SU-DHL-6 (cell line): ENCODE data around the gene C2CD4C.

Experiments
- EZH2phosphoT487 ChIP-seq: fragments of 200-600 bp; sonication (generic), shearing (Covaris generic); conservative IDR thresholded peaks from 2 replicates; pipeline ENCODE4 v1.6.1; 2018; ENCODE audit warnings: mild to moderate bottlenecking, antibody characterized with exemption, low read length, moderate library complexity, mixed read lengths
- TF ChIP-seq, protein P1 (sequence below): fragments of 200-600 bp; sonication (generic); IDR thresholded peaks from one replicate; pipeline ENCODE4 v1.5.1; 2017; ENCODE audit warnings: antibody characterized with exemption, mild to moderate bottlenecking, low read length, moderate library complexity; ENCODE audit not compliant: insufficient read depth, poor library complexity, severe bottlenecking

GRCh38 chr19:395467-395866 is 13.5 kb downstream of the C2CD4C start:
- TF ChIP-seq, protein P1, sequence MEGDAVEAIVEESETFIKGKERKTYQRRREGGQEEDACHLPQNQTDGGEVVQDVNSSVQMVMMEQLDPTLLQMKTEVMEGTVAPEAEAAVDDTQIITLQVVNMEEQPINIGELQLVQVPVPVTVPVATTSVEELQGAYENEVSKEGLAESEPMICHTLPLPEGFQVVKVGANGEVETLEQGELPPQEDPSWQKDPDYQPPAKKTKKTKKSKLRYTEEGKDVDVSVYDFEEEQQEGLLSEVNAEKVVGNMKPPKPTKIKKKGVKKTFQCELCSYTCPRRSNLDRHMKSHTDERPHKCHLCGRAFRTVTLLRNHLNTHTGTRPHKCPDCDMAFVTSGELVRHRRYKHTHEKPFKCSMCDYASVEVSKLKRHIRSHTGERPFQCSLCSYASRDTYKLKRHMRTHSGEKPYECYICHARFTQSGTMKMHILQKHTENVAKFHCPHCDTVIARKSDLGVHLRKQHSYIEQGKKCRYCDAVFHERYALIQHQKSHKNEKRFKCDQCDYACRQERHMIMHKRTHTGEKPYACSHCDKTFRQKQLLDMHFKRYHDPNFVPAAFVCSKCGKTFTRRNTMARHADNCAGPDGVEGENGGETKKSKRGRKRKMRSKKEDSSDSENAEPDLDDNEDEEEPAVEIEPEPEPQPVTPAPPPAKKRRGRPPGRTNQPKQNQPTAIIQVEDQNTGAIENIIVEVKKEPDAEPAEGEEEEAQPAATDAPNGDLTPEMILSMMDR: no peak
- no peak for TF ChIP-seq EZH2phosphoT487
